Transverse colon (tissue), 4 donors: Measurements from ENCODE around the gene CADPS.

Experiments used
- EP300 ChIP-seq: sonication (generic); formaldehyde crosslinking; IDR thresholded peaks from one replicate; pipeline ENCODE4 v1.6.1; 2017; ENCODE audit warnings: antibody characterized with exemption, low read depth
- POLR2A ChIP-seq: fragments of 450-650 bp; IDR thresholded peaks from one replicate; pipeline ENCODE4 v1.6.1; 2016; ENCODE audit warnings: antibody characterized with exemption, mild to moderate bottlenecking, moderate library complexity
- POLR2AphosphoS5 ChIP-seq, 3 donors: sonication (generic); formaldehyde crosslinking; IDR thresholded peaks; one replicate each; pipeline ENCODE4 v1.6.1; 2016; ENCODE audit warnings: antibody characterized with exemption in 3 of 3
- TF ChIP-seq, protein P1 (sequence below), 5 experiments: fragments of 200-600 bp in 3 of 5; fragments of 450-650 bp in 2 of 5; sonication (generic) in 3 of 5; IDR thresholded peaks; 1 replicate in 2 of 5; 2 replicates in 3 of 5; pipeline ENCODE4 v1.5.1; 2016 to 2017; ENCODE audit warnings: antibody characterized with exemption in 5 of 5, inconsistent platforms in 3 of 5, mild to moderate bottlenecking in 2 of 5, moderate library complexity in 1 of 5

- TF ChIP-seq POLR2AphosphoS5 (IDR thresholded peaks at IDR 0.05) (no peak), POLR2A (no peak), EP300 (no peak)
- TF ChIP-seq, protein P1, sequence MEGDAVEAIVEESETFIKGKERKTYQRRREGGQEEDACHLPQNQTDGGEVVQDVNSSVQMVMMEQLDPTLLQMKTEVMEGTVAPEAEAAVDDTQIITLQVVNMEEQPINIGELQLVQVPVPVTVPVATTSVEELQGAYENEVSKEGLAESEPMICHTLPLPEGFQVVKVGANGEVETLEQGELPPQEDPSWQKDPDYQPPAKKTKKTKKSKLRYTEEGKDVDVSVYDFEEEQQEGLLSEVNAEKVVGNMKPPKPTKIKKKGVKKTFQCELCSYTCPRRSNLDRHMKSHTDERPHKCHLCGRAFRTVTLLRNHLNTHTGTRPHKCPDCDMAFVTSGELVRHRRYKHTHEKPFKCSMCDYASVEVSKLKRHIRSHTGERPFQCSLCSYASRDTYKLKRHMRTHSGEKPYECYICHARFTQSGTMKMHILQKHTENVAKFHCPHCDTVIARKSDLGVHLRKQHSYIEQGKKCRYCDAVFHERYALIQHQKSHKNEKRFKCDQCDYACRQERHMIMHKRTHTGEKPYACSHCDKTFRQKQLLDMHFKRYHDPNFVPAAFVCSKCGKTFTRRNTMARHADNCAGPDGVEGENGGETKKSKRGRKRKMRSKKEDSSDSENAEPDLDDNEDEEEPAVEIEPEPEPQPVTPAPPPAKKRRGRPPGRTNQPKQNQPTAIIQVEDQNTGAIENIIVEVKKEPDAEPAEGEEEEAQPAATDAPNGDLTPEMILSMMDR (IDR thresholded peaks at IDR 0.05): no peak
These were observed 238.9 kb downstream of the CADPS start for GRCh38 chr3:62636235-62636826.
